Measurements from ENCODE around the gene CORO1A.
"Not testable (repeated sequence)": the region's sequence is repeated elsewhere in the genome, so short reads cannot be mapped to it uniquely, and the experiment has no call there.

Gene CORO1A

GRCh38 chr16:30205541-30206236, 22.3 kb downstream of the CORO1A start:
- not testable (repeated sequence) for DNase-seq (ENCODE audit: low spot score)

GRCh38 chr16:30206252-30206651, 22.9 kb downstream of the CORO1A start:
- DNase-seq (ENCODE audit: low spot score), result not testable (repeated sequence)

- not testable (repeated sequence) for DNase-seq (ENCODE audit: low spot score)
Measured at GRCh38 chr16:30207063-30207704, 23.8 kb downstream of the CORO1A start.

DNA sequence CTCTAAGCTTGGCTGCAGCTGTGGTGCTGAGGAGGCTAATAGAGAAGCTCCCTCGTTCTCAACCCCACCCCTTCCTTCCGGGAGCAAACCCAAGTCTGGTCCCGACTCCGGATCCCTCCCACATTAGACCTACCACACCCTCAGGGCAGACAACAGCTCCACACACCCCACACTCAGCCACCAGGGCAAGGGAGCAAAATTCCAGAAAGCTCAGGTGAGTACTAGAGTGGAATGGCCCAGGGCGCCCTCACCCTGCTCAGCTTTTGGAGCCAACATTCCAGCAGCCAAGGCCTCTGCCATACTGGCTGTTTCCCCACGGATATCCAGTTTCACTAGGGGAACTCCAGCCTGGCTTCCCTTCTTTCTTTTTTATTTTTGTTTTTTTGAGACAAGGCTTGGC, 25.6 kb downstream of the CORO1A start:
- not testable (repeated sequence) for DNase-seq (ENCODE audit: low spot score)

- DNase-seq (ENCODE audit: low spot score), result not testable (repeated sequence)
Measured at GRCh38 chr16:30211414-30211813, 28.0 kb downstream of the CORO1A start.

GRCh38 chr16:30217082-30217481, 33.7 kb downstream of the CORO1A start:
- not testable (repeated sequence) for DNase-seq (ENCODE audit: low spot score)

Measured in hematopoietic multipotent progenitor cell treated with erythropoietin and hydrocortisone succinate and interleukin-3 and kit ligand, for 15 days (in vitro differentiated cells).